GM21528 (cell line): ENCODE measurements around the gene RIT1.

ENCODE experiments used
- ATAC-seq: cut with Tn5 transposase; IDR thresholded peaks from one replicate; pipeline ENCODE4 v1.9.1; 2021; ENCODE audit warnings: mild to moderate bottlenecking, moderate library complexity; ENCODE audit not compliant: unreplicated experiment, low FRiP score

RIT1 gene

GRCh38 chr1:155859881-155860871 lies 51.0 kb downstream of the RIT1 start:
- peak; percentile 23 for ATAC-seq

- ATAC-seq, result peak; percentile 59
These were observed 51.8 kb downstream of the RIT1 start, which contains the start of gene SYT11 for GRCh38 chr1:155859234-155859829. Gene SYT11 (plus strand): TSS chr1:155859567. CDS start chr1:155859762, 195 bp downstream.

- peak; percentile 16 for ATAC-seq
These were observed 52.3 kb downstream of the RIT1 start for GRCh38 chr1:155858800-155859233.

- ATAC-seq, result peak; percentile 45
These were observed 53.9 kb downstream of the RIT1 start, which contains the start of gene GON4L for GRCh38 chr1:155856975-155857930. Gene GON4L (minus strand): TSS chr1:155857214. CDS start chr1:155853780, 3,434 bp downstream.

- no peak for ATAC-seq
These were observed 54.7 kb downstream of the RIT1 start for GRCh38 chr1:155856257-155856974.

GRCh38 chr1:155850345-155850744 lies 60.8 kb downstream of the RIT1 start:
- ATAC-seq, result no peak

GRCh38 chr1:155847823-155848529 lies 63.2 kb downstream of the RIT1 start:
- no peak for ATAC-seq
